ENCODE results near the gene OR4D2.

OR4D2 gene

GRCh38 chr17:58217766-58218165 lies 51.0 kb downstream of the OR4D2 start:
- no peak for FAIRE-seq

GRCh38 chr17:58219007-58219788 lies 52.4 kb downstream of the OR4D2 start, which contains the start of gene MKS1:
TSS of gene MKS1 (minus strand) at chr17:58219255. CDS start at chr17:58219230, 25 bp downstream.
- FAIRE-seq = no peak

GRCh38 chr17:58219789-58220183 lies 53.0 kb downstream of the OR4D2 start:
- no peak for FAIRE-seq
